ENCODE results near the gene KRR1.

DNA sequence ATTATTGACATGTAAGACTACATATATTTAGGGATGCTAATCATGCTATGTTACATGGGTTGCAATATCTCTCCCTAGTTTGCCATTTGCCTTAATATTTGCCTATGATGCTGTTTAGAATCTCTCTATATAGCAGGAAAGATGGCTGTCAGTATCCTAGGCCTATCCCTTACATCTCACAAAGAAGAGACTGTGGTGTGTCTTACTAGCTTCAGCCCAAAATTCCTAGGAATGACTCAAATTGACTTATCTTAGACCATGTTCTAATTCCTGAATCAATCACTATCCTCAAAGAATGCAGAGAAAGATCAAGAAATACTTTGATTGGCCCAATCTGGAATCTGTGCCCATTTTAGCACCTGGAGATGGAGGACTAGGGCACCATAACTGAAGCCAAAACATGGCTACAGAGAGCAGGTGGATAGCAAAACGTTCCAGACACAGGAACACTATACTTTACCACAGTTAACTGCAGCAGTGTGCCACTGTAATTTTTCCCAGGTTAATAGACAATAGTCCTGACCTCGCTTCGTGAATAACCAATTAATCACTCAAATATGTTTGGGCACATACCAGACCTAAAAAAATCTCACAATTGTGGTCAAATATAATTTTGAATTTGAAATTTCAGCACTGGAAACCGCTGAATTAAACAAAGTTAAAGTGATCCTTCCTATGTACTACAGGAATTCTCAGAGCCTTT, 63.6 kb downstream of the KRR1 start:
- TF ChIP-seq, protein P1, sequence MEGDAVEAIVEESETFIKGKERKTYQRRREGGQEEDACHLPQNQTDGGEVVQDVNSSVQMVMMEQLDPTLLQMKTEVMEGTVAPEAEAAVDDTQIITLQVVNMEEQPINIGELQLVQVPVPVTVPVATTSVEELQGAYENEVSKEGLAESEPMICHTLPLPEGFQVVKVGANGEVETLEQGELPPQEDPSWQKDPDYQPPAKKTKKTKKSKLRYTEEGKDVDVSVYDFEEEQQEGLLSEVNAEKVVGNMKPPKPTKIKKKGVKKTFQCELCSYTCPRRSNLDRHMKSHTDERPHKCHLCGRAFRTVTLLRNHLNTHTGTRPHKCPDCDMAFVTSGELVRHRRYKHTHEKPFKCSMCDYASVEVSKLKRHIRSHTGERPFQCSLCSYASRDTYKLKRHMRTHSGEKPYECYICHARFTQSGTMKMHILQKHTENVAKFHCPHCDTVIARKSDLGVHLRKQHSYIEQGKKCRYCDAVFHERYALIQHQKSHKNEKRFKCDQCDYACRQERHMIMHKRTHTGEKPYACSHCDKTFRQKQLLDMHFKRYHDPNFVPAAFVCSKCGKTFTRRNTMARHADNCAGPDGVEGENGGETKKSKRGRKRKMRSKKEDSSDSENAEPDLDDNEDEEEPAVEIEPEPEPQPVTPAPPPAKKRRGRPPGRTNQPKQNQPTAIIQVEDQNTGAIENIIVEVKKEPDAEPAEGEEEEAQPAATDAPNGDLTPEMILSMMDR (IDR thresholded peaks at IDR 0.05; ENCODE audit: insufficient read depth, low read length, poor library complexity, severe bottlenecking): no peak
- no peak for TF ChIP-seq EZH2phosphoT487 (conservative IDR thresholded peaks at IDR 0.05; ENCODE audit: low read length)

Data from SU-DHL-6 (cell line).